Psoas muscle (tissue), 8 donors: Measurements from ENCODE around the gene CERS4. TPM values are rescaled to one million over a fixed set of nuclear protein-coding genes. Genes with fewer than 3 reads are reported as not detected.
A peak's percentile ranks its signal among the peaks of the same experiment; 100 is the strongest.

Source experiments
- ATAC-seq, 4 donors: fragments of 200-7000 bp; cut with Tn5 transposase; one replicate each; pipeline ENCODE4 v1.9.1; 2020; ENCODE audit warnings: moderate library complexity in 3 of 4, mild to moderate bottlenecking in 2 of 4
- DNase-seq, 2 donors: peaks; one replicate each; pipeline ENCODE4 v3.0.0-alpha.2; 2020
- H3K27ac ChIP-seq: fragments of 200-600 bp; one replicate; pipeline ENCODE4 v1.8.0; 2022
- H3K27me3 ChIP-seq, 3 donors: fragments of 200-600 bp in 1 of 3; one replicate each; pipeline versions ENCODE4 v1.6.1 to v1.8.0; 2013 to 2022; ENCODE audit warnings: low read length in 2 of 3, mild to moderate bottlenecking in 2 of 3, moderate library complexity in 1 of 3; ENCODE audit not compliant: insufficient read depth in 3 of 3
- H3K36me3 ChIP-seq, 2 donors: fragments of 200-600 bp in 1 of 2; one replicate each; pipeline versions ENCODE4 v1.6.1 to v1.8.0; 2013 to 2022; ENCODE audit warnings: low read depth in 1 of 2, mild to moderate bottlenecking in 1 of 2, moderate library complexity in 1 of 2; ENCODE audit not compliant: insufficient read depth in 1 of 2
- H3K4me1 ChIP-seq: fragments of 200-600 bp; one replicate; pipeline ENCODE4 v1.8.0; 2022
- H3K4me3 ChIP-seq: fragments of 200-600 bp; one replicate; pipeline ENCODE4 v1.8.0; 2022; ENCODE audit warnings: mild to moderate bottlenecking
- H3K9me3 ChIP-seq: fragments of 200-600 bp; one replicate; pipeline ENCODE4 v1.8.0; 2022
- WGBS, 3 donors: extraction: QIAGEN DNeasy Blood & Tissue Kit; methylation state at CpG; one replicate each; pipeline versions ENCODE4 v1.1.6 to v1.1.7; 2013; 5-methylcytosine and 5-hydroxymethylcytosine counted together
- intact Hi-C, 2 donors: fragments of 100-400 bp; cut with DNase I; formaldehyde crosslinking; loops; one replicate each; pipeline versions ENCODE4 v1.11.0 to v1.14.2; 2022
- polyA plus RNA-seq, 3 donors: library from polyadenylated mRNA; stranded (reverse); fragments of 200-250 nt; gene quantifications; one replicate each; pipeline ENCODE4 v1.2.3, GENCODE V29; 2013
- total RNA-seq, 4 donors: library from RNA; stranded (reverse); fragmentation: NEBNext Ultra II Directional in 2 of 4; extraction: Animal tissue kit (Norgen Biotek cat#: 25700) in 2 of 4; gene quantifications; one replicate each; pipeline versions ENCODE4 v1.2.1 to v1.2.4, GENCODE V29; 2021 to 2023
- TF ChIP-seq, protein P1 (sequence below): fragments of 200-600 bp; IDR thresholded peaks from one replicate; pipeline ENCODE4 v1.8.0; 2022; ENCODE audit warnings: antibody characterized with exemption
- donor health status: healthy with polysubstance abuse.
- donor health status: DM: no; HTN: no; CAD: no; lungs with moderate emphysema.
- donor health status: Bipolar disorder and iron deficiency.
- donor health status: healthy.
- donor health status: DM: yes; HTN: yes; CAD: no.
- donor health status: DM: no; HTN: no; CAD: no.
- donor health status: DM: no; HTN: no; CAD: no.
- donor health status: DM: yes; HTN: yes; CAD: no.

CERS4 gene
- total and polyA plus RNA-seq, 7 donors, result 1.1 to 4.8 (median 2.8) TPM

DNA sequence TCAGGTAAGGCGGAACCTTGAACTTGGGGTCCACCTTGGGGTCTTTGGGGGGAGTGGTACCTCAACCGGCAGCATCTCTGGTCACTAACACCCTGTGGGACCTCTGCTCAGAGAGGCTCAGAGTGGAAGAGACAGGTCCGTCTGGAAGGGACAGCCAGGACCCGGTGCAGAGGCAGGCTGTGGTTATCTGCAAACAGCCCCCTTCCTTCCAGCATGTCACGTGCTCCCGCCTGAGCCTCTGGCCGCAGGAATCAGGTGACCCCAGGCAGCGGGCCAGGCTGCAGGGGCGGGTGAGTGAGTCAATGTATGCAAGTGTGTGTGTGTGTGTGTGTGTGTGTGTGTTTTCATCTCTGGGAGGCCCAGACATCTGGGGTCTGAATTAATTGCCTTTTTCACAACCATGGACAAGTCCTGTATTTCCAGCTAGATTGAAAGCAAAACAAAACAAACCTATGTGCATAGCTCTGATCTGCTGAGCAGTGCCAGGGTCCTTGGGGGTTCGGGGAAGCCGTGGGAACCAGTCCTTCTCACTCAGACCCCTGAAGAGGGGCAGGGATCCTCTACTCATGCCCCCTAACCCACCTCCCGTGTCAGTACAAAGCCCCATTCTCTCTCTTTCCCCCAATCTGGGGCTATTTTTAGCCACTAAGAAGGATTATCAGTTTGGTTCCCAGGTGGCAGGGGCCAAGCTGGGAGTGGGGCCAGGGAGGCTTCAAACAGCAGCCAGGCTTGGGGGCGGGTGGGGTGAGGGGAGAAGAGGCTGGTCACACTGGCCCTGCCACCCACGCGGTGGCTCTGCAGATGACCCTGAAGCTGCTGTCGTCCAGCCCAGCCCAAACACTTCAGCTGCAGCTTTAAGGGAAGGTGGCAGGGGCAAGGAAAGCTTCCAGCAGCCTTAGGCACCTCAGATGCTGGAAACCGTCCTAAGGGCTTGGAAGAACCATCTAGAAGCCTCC, 31.4 kb downstream of the CERS4 start:
- Histone ChIP-seq H3K36me3 (no peaks in the 10 kb centered on the region), H3K27ac (no peak overlapping the region), H3K27me3 (no peaks in the 10 kb centered on the region), H3K4me1 (peaks cover 6% of the 10 kb centered on the region), H3K4me3 (peak overlapping the region; percentile 32), H3K9me3 (no peaks in the 10 kb centered on the region)
- WGBS, 3 donors, result 9 to 12% (median 11%) methylated on average over 17 of the region's 17 CpGs
- peak; percentile 82 to 84 for DNase-seq
- TF ChIP-seq, protein P1, sequence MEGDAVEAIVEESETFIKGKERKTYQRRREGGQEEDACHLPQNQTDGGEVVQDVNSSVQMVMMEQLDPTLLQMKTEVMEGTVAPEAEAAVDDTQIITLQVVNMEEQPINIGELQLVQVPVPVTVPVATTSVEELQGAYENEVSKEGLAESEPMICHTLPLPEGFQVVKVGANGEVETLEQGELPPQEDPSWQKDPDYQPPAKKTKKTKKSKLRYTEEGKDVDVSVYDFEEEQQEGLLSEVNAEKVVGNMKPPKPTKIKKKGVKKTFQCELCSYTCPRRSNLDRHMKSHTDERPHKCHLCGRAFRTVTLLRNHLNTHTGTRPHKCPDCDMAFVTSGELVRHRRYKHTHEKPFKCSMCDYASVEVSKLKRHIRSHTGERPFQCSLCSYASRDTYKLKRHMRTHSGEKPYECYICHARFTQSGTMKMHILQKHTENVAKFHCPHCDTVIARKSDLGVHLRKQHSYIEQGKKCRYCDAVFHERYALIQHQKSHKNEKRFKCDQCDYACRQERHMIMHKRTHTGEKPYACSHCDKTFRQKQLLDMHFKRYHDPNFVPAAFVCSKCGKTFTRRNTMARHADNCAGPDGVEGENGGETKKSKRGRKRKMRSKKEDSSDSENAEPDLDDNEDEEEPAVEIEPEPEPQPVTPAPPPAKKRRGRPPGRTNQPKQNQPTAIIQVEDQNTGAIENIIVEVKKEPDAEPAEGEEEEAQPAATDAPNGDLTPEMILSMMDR, result no peak
- ATAC-seq, result peak; percentile 69 to 78 (median 72)
- intact Hi-C loops, result no loop called here

DNA sequence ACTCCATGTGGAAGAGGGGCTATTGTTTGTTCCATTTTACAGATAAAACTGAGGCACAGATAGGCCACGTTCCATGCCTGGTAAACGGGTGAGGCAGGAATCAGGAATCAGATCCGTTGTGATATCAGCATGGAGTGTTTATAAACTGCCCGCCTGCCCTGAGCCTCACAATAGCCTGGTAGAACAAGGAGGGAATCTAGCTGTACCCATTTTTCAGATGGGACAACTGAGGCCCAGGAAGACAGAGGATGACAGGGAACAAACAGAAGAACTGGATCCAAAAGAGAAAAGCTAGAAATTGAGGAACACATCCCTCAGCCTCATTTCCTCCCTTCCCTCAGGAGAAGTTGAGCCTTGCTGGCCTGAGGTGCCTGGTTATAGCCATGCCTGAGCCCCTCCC, 32.5 kb downstream of the CERS4 start:
- intact Hi-C loops, result no loop called here
- no peak overlapping the region for H3K4me3 ChIP-seq
- whole genome bisulfite sequencing, 3 donors, result 91 to 93% (median 91%) methylated on average over 4 of the region's 4 CpGs

GRCh38 chr19:8242211-8242821, 33.1 kb downstream of the CERS4 start:
- 90 to 97% (median 92%) methylated on average over 4 of the region's 4 CpGs for WGBS, 3 donors
- Histone ChIP-seq H3K4me1 (peaks cover 6% of the 10 kb centered on the region), H3K27ac (no peak overlapping the region), H3K9me3 (no peaks in the 10 kb centered on the region), H3K36me3 (no peaks in the 10 kb centered on the region), H3K27me3 (no peaks in the 10 kb centered on the region), H3K4me3 (no peak overlapping the region)
- DNase-seq (no peak), ATAC-seq (no peak)
- intact Hi-C loops, result no loop called here
- TF ChIP-seq, protein P1, result no peak

More for the DNA sequence above, 32.5 kb downstream of the CERS4 start:
- no peaks in the 10 kb centered on the region for H3K36me3 ChIP-seq
- H3K9me3 ChIP-seq, result no peaks in the 10 kb centered on the region
- H3K27ac ChIP-seq, result no peak overlapping the region
- ATAC-seq (no peak), DNase-seq (no peak)
- no peaks in the 10 kb centered on the region for H3K27me3 ChIP-seq
- peaks cover 6% of the 10 kb centered on the region for H3K4me1 ChIP-seq
- TF ChIP-seq, protein P1, result no peak

DNA sequence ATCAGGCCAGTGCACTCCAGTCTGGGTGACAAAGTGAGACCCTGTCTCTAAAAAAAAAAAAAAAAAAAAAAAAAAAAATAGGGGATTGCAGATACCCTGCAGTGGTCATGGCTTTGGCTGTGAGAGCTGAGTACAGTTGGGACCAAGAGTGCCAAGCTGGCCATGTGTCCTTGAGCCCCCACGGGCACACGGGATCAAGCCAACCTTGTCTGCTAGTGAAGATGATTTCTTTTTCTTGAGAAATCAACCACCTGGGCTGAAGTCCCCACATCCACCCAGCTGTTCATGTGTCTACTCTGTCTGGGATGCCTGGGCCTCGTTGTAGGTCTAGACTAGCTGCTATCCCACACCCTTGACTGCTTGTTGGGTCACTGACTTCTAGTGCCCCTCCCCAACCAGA, 34.0 kb downstream of the CERS4 start:
- ATAC-seq (no peak), DNase-seq (no peak)
- no peaks in the 10 kb centered on the region for H3K9me3 ChIP-seq
- no peak overlapping the region for H3K27ac ChIP-seq
- H3K4me1 ChIP-seq, result peaks cover 6% of the 10 kb centered on the region
- H3K4me3 ChIP-seq, result no peak overlapping the region
- no peaks in the 10 kb centered on the region for H3K36me3 ChIP-seq
- WGBS, 3 donors, result 88 to 97% (median 93%) methylated on average over 3 of the region's 3 CpGs
- no peaks in the 10 kb centered on the region for H3K27me3 ChIP-seq
- TF ChIP-seq, protein P1, result no peak
- intact Hi-C loops, result no loop called here
